ENCODE data around the gene KSR1. TPM values are rescaled to one million over a fixed set of nuclear protein-coding genes. Genes with fewer than 3 reads are reported as not detected.

Gene KSR1
- polyA plus RNA-seq, 1 experiment = 28.2 TPM

GRCh38 chr17:27552276-27552732 is 96.1 kb downstream of the KSR1 start:
- no peaks in the 10 kb centered on the region for H3K9me3 ChIP-seq (ENCODE audit: control insufficient read depth, insufficient read depth, low read length)
- no peak overlapping the region for H3K4me3 ChIP-seq (ENCODE audit: low read depth, low read length)
- ChIA-PET POLR2A (interaction anchor here (1.5 to 2.2 kb wide), 2 partner anchors 12 to 20 kb away, joined by 3 to 5 read pairs; no protein-coding TSS in a partner anchor), CTCF (no interaction called here)
- TF ChIP-seq CTCF (IDR thresholded peaks at IDR 0.05; ENCODE audit: low read depth, low read length) = no peak
- no peak for DNase-seq (ENCODE audit: low read depth, low spot score)
- no peaks in the 10 kb centered on the region for H3K27me3 ChIP-seq (ENCODE audit: control insufficient read depth, insufficient read depth, low read length)
- no peak overlapping the region for H3K27ac ChIP-seq (ENCODE audit: low read depth, low read length)

GRCh38 chr17:27553019-27553511 is 96.8 kb downstream of the KSR1 start:
- no peak overlapping the region for H3K27ac ChIP-seq (ENCODE audit: low read depth, low read length)
- H3K9me3 ChIP-seq (ENCODE audit: control insufficient read depth, insufficient read depth, low read length) = no peaks in the 10 kb centered on the region
- no peak for TF ChIP-seq CTCF (IDR thresholded peaks at IDR 0.05; ENCODE audit: low read depth, low read length)
- POLR2A ChIA-PET = interaction anchor here (0.6 to 2.2 kb wide), 3 partner anchors 12 to 70 kb away, joined by 3 to 5 read pairs (median 3); no protein-coding TSS in a partner anchor
- CTCF ChIA-PET = interaction anchor here (1.5 kb wide), 1 partner anchor 199 kb away, joined by 3 read pairs; no protein-coding TSS in a partner anchor
- H3K4me3 ChIP-seq (ENCODE audit: low read depth, low read length) = no peak overlapping the region
- no peak for DNase-seq (ENCODE audit: low read depth, low spot score)
- H3K27me3 ChIP-seq (ENCODE audit: control insufficient read depth, insufficient read depth, low read length) = no peaks in the 10 kb centered on the region

- ChIA-PET POLR2A (interaction anchor here (2.2 kb wide), 1 partner anchor 14 kb away, joined by 5 read pairs; no protein-coding TSS in a partner anchor), CTCF (interaction anchor here (1.5 kb wide), 1 partner anchor 200 kb away, joined by 3 read pairs; no protein-coding TSS in a partner anchor)
- no peak for DNase-seq (ENCODE audit: low read depth, low spot score)
- no peak for TF ChIP-seq CTCF (IDR thresholded peaks at IDR 0.05; ENCODE audit: low read depth, low read length)
- Histone ChIP-seq H3K9me3 (ENCODE audit: control insufficient read depth, insufficient read depth, low read length) (no peaks in the 10 kb centered on the region), H3K27ac (ENCODE audit: low read depth, low read length) (no peak overlapping the region), H3K4me3 (ENCODE audit: low read depth, low read length) (no peak overlapping the region), H3K27me3 (ENCODE audit: control insufficient read depth, insufficient read depth, low read length) (no peaks in the 10 kb centered on the region)
Observed at GRCh38 chr17:27554152-27554551, 97.9 kb downstream of the KSR1 start.

GRCh38 chr17:27554911-27555310 is 98.7 kb downstream of the KSR1 start:
- no peak for DNase-seq (ENCODE audit: low read depth, low spot score)
- H3K4me3 ChIP-seq (ENCODE audit: low read depth, low read length) = no peak overlapping the region
- no peaks in the 10 kb centered on the region for H3K9me3 ChIP-seq (ENCODE audit: control insufficient read depth, insufficient read depth, low read length)
- H3K27ac ChIP-seq (ENCODE audit: low read depth, low read length) = no peak overlapping the region
- no peaks in the 10 kb centered on the region for H3K27me3 ChIP-seq (ENCODE audit: control insufficient read depth, insufficient read depth, low read length)
- ChIA-PET CTCF (no interaction called here), POLR2A (interaction anchor here (0.7 kb wide), 1 partner anchor 99 kb away, joined by 3 read pairs; no protein-coding TSS in a partner anchor)
- no peak for TF ChIP-seq CTCF (IDR thresholded peaks at IDR 0.05; ENCODE audit: low read depth, low read length)

GRCh38 chr17:27555339-27555738 is 99.1 kb downstream of the KSR1 start:
- Histone ChIP-seq H3K9me3 (ENCODE audit: control insufficient read depth, insufficient read depth, low read length) (no peaks in the 10 kb centered on the region), H3K27me3 (ENCODE audit: control insufficient read depth, insufficient read depth, low read length) (no peaks in the 10 kb centered on the region), H3K4me3 (ENCODE audit: low read depth, low read length) (no peak overlapping the region), H3K27ac (ENCODE audit: low read depth, low read length) (no peak overlapping the region)
- POLR2A ChIA-PET = interaction anchor here (0.7 kb wide), 1 partner anchor 100 kb away, joined by 3 read pairs; no protein-coding TSS in a partner anchor
- no peak for DNase-seq (ENCODE audit: low read depth, low spot score)
- CTCF ChIA-PET = no interaction called here
- TF ChIP-seq CTCF (IDR thresholded peaks at IDR 0.05; ENCODE audit: low read depth, low read length) = no peak

All from AG04450 (cell line).